Natural killer cell (primary cell): Measurements from ENCODE around the gene DDOST. TPM values are rescaled to one million over a fixed set of nuclear protein-coding genes. Genes with fewer than 3 reads are reported as not detected.
A peak's percentile ranks its signal among the peaks of the same experiment; 100 is the strongest.

Experiments used
- ATAC-seq, 3 donors: fragments of 150-1000 bp in 2 of 3; fragments of 200-7000 bp in 1 of 3; cut with Tn5 transposase; 1 replicate in 1 of 3; 2 replicates in 2 of 3; pipeline ENCODE4 v1.10.0; 2021; ENCODE audit warnings: mild to moderate bottlenecking in 2 of 3, moderate library complexity in 2 of 3
- DNase-seq, 2 donors: peaks; one replicate each; pipeline versions ENCODE4 v3.0.0 to v3.0.0-alpha.2; 2013 to 2021; ENCODE audit warnings: mixed read lengths in 1 of 2
- H3K27ac ChIP-seq: one replicate; pipeline ENCODE4 v1.5.1; 2013; ENCODE audit warnings: mild to moderate bottlenecking, low read length
- H3K27me3 ChIP-seq: one replicate; pipeline ENCODE4 v1.6.1; 2013; ENCODE audit warnings: low read length; ENCODE audit not compliant: control insufficient read depth, insufficient read depth
- H3K36me3 ChIP-seq: one replicate; pipeline ENCODE4 v1.6.1; 2013; ENCODE audit warnings: low read length; ENCODE audit not compliant: control insufficient read depth, insufficient read depth
- H3K4me1 ChIP-seq: one replicate; pipeline ENCODE4 v1.6.1; 2013; ENCODE audit warnings: low read length; ENCODE audit not compliant: control insufficient read depth, insufficient read depth
- H3K4me3 ChIP-seq: one replicate; pipeline ENCODE4 v1.5.1; 2013; ENCODE audit warnings: low read length
- H3K9me3 ChIP-seq: one replicate; pipeline ENCODE4 v1.6.1; 2013; ENCODE audit warnings: low read length; ENCODE audit not compliant: control insufficient read depth, insufficient read depth
- H3K27ac Mint-ChIP-seq, 2 donors: one replicate each; pipeline ENCODE4 v1.8.0; 2022; ENCODE audit warnings: mild to moderate bottlenecking in 2 of 2, mixed read lengths in 2 of 2, moderate library complexity in 1 of 2
- H3K27me3 Mint-ChIP-seq, 2 donors: one replicate each; pipeline ENCODE4 v1.8.0; 2022; ENCODE audit warnings: low read depth in 2 of 2, mixed read lengths in 2 of 2
- H3K36me3 Mint-ChIP-seq: one replicate; pipeline ENCODE4 v1.8.0; 2022; ENCODE audit warnings: mixed read lengths
- H3K4me1 Mint-ChIP-seq, 2 donors: one replicate each; pipeline ENCODE4 v1.8.0; 2022; ENCODE audit warnings: mixed read lengths in 2 of 2
- H3K4me3 Mint-ChIP-seq: one replicate; pipeline ENCODE4 v1.8.0; 2022; ENCODE audit warnings: mild to moderate bottlenecking, moderate library complexity, mixed read lengths
- H3K9me3 Mint-ChIP-seq, 2 donors: one replicate each; pipeline ENCODE4 v1.8.0; 2022; ENCODE audit warnings: mixed read lengths in 2 of 2
- WGBS: methylation state at CpG from one replicate; pipeline ENCODE4 v1.1.7; 2013; ENCODE audit warnings: missing lambda C conversion rate; ENCODE audit not compliant: insufficient coverage; 5-methylcytosine and 5-hydroxymethylcytosine counted together
- intact Hi-C: fragments of 100-400 bp; cut with micrococcal nuclease; formaldehyde crosslinking; loops from one replicate; pipeline ENCODE4 v1.14.2; 2022
- total RNA-seq, 4 donors: library from RNA; stranded (reverse); fragments of 120-200 nt in 1 of 4; gene quantifications; one replicate each; pipeline versions ENCODE4 v1.2.3 to v1.2.4, GENCODE V29; 2013 to 2022
- TF ChIP-seq, protein P1 (sequence below): fragments of 200-600 bp; IDR thresholded peaks from one replicate; pipeline ENCODE4 v1.8.0; 2022; ENCODE audit warnings: antibody characterized with exemption

DDOST gene
- total RNA-seq, 3 donors from 2014 or later (not counting 1 experiment from before 2014, with no cell fraction given): 137 to 158 (median 153) TPM

DNA sequence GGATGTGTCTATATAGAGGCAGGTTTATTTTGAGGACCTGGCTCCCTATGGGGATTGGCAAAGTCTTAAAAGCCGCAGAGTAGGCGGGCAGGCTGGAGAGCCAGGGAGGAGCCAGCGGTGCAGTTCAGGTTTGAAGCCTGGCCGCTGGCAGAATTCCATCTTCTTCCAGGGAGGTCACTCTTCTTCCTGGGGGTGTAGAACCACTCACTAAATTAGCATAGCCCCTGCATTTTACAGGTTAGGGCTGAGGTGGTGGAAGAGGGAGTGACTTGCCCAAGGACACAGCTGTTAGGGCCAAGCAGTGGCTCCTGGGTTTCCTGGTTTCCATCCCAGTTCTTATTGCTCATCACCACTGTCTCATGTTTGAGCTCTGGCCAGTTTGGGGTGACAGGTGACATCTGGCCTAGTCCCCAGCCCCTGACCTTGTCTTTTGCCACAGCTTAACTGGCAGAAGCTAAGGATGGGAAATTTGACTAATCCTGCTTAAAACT lies 26.5 kb downstream of the DDOST start:
- H3K4me1 ChIP-seq: peaks cover 16% of the 10 kb centered on the region
- no peaks in the 10 kb centered on the region for H3K27me3 Mint-ChIP-seq
- ATAC-seq (no peak), DNase-seq (peak in 1 of 2 donors; percentile 56)
- H3K4me1 Mint-ChIP-seq: peaks cover 10 to 15% of the 10 kb centered on the region in 2 donors
- peak overlapping the region; percentile 45 for H3K4me3 ChIP-seq
- WGBS: 15% methylated on average over 4 of the region's 4 CpGs
- peak overlapping the region; percentile 93 for H3K4me3 Mint-ChIP-seq
- intact Hi-C loops: no loop called here
- no peaks in the 10 kb centered on the region for H3K9me3 Mint-ChIP-seq
- no peak overlapping the region for H3K27ac ChIP-seq
- no peaks in the 10 kb centered on the region for H3K9me3 ChIP-seq
- H3K36me3 Mint-ChIP-seq: no peaks in the 10 kb centered on the region
- peak overlapping the region; percentile 80 to 87 for H3K27ac Mint-ChIP-seq
- H3K36me3 ChIP-seq: peaks cover 10% of the 10 kb centered on the region
- H3K27me3 ChIP-seq: no peaks in the 10 kb centered on the region
- TF ChIP-seq, protein P1, sequence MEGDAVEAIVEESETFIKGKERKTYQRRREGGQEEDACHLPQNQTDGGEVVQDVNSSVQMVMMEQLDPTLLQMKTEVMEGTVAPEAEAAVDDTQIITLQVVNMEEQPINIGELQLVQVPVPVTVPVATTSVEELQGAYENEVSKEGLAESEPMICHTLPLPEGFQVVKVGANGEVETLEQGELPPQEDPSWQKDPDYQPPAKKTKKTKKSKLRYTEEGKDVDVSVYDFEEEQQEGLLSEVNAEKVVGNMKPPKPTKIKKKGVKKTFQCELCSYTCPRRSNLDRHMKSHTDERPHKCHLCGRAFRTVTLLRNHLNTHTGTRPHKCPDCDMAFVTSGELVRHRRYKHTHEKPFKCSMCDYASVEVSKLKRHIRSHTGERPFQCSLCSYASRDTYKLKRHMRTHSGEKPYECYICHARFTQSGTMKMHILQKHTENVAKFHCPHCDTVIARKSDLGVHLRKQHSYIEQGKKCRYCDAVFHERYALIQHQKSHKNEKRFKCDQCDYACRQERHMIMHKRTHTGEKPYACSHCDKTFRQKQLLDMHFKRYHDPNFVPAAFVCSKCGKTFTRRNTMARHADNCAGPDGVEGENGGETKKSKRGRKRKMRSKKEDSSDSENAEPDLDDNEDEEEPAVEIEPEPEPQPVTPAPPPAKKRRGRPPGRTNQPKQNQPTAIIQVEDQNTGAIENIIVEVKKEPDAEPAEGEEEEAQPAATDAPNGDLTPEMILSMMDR: no peak

DNA sequence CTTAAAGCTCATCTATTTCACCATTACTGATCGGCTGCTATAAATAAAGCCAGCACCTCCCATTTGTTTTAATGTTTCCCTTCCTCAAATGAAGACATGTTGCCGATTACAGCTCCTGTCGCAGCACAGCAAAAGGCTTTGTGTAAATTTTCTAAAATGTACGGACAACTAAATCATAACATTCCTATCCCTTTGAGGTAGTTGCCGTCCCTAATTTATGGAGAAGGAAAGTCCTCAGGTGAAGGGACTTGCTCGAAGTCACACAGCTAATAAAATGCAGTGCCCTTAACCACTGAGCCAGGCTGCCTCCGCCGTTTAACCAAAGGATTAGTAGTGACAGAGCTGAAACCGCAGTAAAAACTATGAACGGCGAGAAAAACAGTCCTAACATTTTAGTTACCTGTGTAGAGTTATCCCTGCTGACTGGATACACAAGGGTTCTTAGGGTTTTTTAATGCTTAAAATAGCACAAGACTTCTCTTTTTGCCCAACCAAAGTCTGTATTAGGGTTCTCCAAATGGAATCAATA lies 27.0 kb downstream of the DDOST start:
- ATAC-seq: peak in 1 of 3 donors; percentile 20
- Histone ChIP-seq H3K27me3 (no peaks in the 10 kb centered on the region), H3K27ac (peak overlapping the region; percentile 51), H3K4me1 (peaks cover 16% of the 10 kb centered on the region), H3K4me3 (peak overlapping the region; percentile 45), H3K36me3 (peaks cover 8% of the 10 kb centered on the region), H3K9me3 (no peaks in the 10 kb centered on the region)
- peaks cover 10 to 15% of the 10 kb centered on the region in 2 donors for H3K4me1 Mint-ChIP-seq
- no peaks in the 10 kb centered on the region for H3K9me3 Mint-ChIP-seq
- 0% methylated on average over 8 of the region's 11 CpGs for WGBS
- DNase-seq: no peak
- H3K4me3 Mint-ChIP-seq: peak overlapping the region; percentile 93
- H3K27ac Mint-ChIP-seq: peak overlapping the region; percentile 80 to 87
- intact Hi-C loops: no loop called here
- TF ChIP-seq, protein P1: no peak
- peaks cover under 1 to 2% of the 10 kb centered on the region in 2 donors for H3K27me3 Mint-ChIP-seq
- H3K36me3 Mint-ChIP-seq: no peaks in the 10 kb centered on the region

DNA sequence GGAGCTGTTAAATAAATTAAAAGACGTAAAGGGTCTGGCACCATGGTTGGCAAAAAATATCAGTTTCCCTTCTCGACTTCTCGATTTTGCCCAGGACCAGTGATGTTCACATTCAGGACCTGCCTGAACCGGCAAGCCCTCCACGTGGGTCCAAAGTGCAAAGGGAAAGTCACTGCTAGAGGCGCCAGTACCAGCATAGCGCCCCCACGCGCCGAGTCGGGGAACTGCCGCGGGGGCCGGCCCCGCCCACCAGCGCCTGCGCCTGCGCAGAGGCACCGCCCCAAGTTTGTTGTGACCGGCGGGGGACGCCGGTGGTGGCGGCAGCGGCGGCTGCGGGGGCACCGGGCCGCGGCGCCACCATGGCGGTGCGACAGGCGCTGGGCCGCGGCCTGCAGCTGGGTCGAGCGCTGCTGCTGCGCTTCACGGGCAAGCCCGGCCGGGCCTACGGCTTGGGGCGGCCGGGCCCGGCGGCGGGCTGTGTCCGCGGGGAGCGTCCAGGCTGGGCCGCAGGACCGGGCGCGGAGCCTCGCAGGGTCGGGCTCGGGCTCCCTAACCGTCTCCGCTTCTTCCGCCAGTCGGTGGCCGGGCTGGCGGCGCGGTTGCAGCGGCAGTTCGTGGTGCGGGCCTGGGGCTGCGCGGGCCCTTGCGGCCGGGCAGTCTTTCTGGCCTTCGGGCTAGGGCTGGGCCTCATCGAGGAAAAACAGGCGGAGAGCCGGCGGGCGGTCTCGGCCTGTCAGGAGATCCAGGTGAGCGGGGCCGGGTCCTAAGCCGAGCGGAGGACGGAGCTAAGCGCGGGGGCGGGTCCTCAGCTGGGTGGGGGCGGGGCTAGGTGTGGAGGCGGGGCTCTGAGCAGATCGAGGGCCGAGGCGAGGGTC lies 27.7 kb downstream of the DDOST start, which contains the start of gene PINK1:
Gene PINK1 (plus strand): TSS at position 269 of the 875 bp plus-strand sequence. CDS start 91 bp downstream, at position 360.
- Histone ChIP-seq H3K9me3 (no peaks in the 10 kb centered on the region), H3K4me1 (peaks cover 16% of the 10 kb centered on the region), H3K27me3 (no peaks in the 10 kb centered on the region), H3K36me3 (peaks cover 3% of the 10 kb centered on the region), H3K4me3 (peak within 1 kb of the TSS; percentile 45), H3K27ac (peak within 1 kb of the TSS; percentile 51)
- ATAC-seq (peak; percentile 87 to 95 (median 87)), DNase-seq (peak; percentile 87 to 95)
- intact Hi-C loops: loop anchor here (2.0 kb wide), 1 partner anchor 111 kb away; no protein-coding TSS in a partner anchor
- H3K27ac Mint-ChIP-seq: peak within 1 kb of the TSS; percentile 80 to 87
- no peaks in the 10 kb centered on the region for H3K36me3 Mint-ChIP-seq
- TF ChIP-seq, protein P1: peak; percentile 97
- WGBS: 1% methylated on average over 93 of the region's 93 CpGs
- peaks cover 2 to 9% of the 10 kb centered on the region in 2 donors for H3K27me3 Mint-ChIP-seq
- peaks cover 10 to 15% of the 10 kb centered on the region in 2 donors for H3K4me1 Mint-ChIP-seq
- H3K4me3 Mint-ChIP-seq: peak within 1 kb of the TSS; percentile 93
- H3K9me3 Mint-ChIP-seq: no peaks in the 10 kb centered on the region
